ENCODE measurements around the gene DYNLT4.

The DYNLT4 gene

GRCh38 chr1:44808938-44809917 is 2.1 kb upstream of the DYNLT4 start:
- peaks cover 41% of the 10 kb centered on the region for H3K36me3 Mint-ChIP-seq (ENCODE audit: low read depth)
- H3K9me3 Mint-ChIP-seq: no peaks in the 10 kb centered on the region
- H3K4me1 Mint-ChIP-seq (ENCODE audit: low read depth): peaks cover 63% of the 10 kb centered on the region
- no peaks in the 10 kb centered on the region for H3K27me3 Mint-ChIP-seq (ENCODE audit: low read depth)
- H3K27ac Mint-ChIP-seq: peak overlapping the region; percentile 99
- peak overlapping the region; percentile 66 for H3K4me3 Mint-ChIP-seq

- H3K4me3 Mint-ChIP-seq: peak within 1 kb of the TSS; percentile 79
- H3K9me3 Mint-ChIP-seq: no peaks in the 10 kb centered on the region
- H3K27ac Mint-ChIP-seq: peak within 1 kb of the TSS; percentile 99
- peaks cover 61% of the 10 kb centered on the region for H3K4me1 Mint-ChIP-seq (ENCODE audit: low read depth)
- no peaks in the 10 kb centered on the region for H3K27me3 Mint-ChIP-seq (ENCODE audit: low read depth)
- peaks cover 49% of the 10 kb centered on the region for H3K36me3 Mint-ChIP-seq (ENCODE audit: low read depth)
Measured at GRCh38 chr1:44808063-44808937, 1.1 kb upstream of the DYNLT4 start, which contains the start of gene BTBD19. Gene BTBD19, plus strand, starts transcription at chr1:44808523. Its CDS starts 298 bp downstream, at chr1:44808821.

- Mint-ChIP-seq H3K9me3 (no peaks in the 10 kb centered on the region), H3K27me3 (ENCODE audit: low read depth) (no peaks in the 10 kb centered on the region), H3K36me3 (ENCODE audit: low read depth) (peaks cover 56% of the 10 kb centered on the region), H3K4me1 (ENCODE audit: low read depth) (peaks cover 67% of the 10 kb centered on the region), H3K27ac (peak overlapping the region; percentile 99), H3K4me3 (peak overlapping the region; percentile 79)
Measured at GRCh38 chr1:44807364-44808062, 362 bp upstream of the DYNLT4 start.

- no peaks in the 10 kb centered on the region for H3K27me3 Mint-ChIP-seq (ENCODE audit: low read depth)
- no peak overlapping the region for H3K4me3 Mint-ChIP-seq
- peaks cover 54% of the 10 kb centered on the region for H3K36me3 Mint-ChIP-seq (ENCODE audit: low read depth)
- peaks cover 64% of the 10 kb centered on the region for H3K4me1 Mint-ChIP-seq (ENCODE audit: low read depth)
- H3K27ac Mint-ChIP-seq: peak overlapping the region; percentile 99
- no peaks in the 10 kb centered on the region for H3K9me3 Mint-ChIP-seq
Measured at GRCh38 chr1:44806025-44806703, 987 bp downstream of the DYNLT4 start.

GRCh38 chr1:44805311-44806024 is 1.7 kb downstream of the DYNLT4 start:
- Mint-ChIP-seq H3K27ac (peak overlapping the region; percentile 68), H3K27me3 (ENCODE audit: low read depth) (no peaks in the 10 kb centered on the region), H3K9me3 (no peaks in the 10 kb centered on the region), H3K4me3 (no peak overlapping the region), H3K4me1 (ENCODE audit: low read depth) (peaks cover 59% of the 10 kb centered on the region), H3K36me3 (ENCODE audit: low read depth) (peaks cover 54% of the 10 kb centered on the region)

- H3K36me3 Mint-ChIP-seq (ENCODE audit: low read depth): peaks cover 45% of the 10 kb centered on the region
- no peaks in the 10 kb centered on the region for H3K9me3 Mint-ChIP-seq
- peaks cover 48% of the 10 kb centered on the region for H3K4me1 Mint-ChIP-seq (ENCODE audit: low read depth)
- H3K27me3 Mint-ChIP-seq (ENCODE audit: low read depth): no peaks in the 10 kb centered on the region
- H3K4me3 Mint-ChIP-seq: peak overlapping the region; percentile 91
- peak overlapping the region; percentile 68 for H3K27ac Mint-ChIP-seq
Measured at GRCh38 chr1:44803312-44804095, 3.6 kb downstream of the DYNLT4 start.

GRCh38 chr1:44803062-44803311 is 4.2 kb downstream of the DYNLT4 start:
- peaks cover 46% of the 10 kb centered on the region for H3K4me1 Mint-ChIP-seq (ENCODE audit: low read depth)
- H3K4me3 Mint-ChIP-seq: peak overlapping the region; percentile 91
- H3K27me3 Mint-ChIP-seq (ENCODE audit: low read depth): no peaks in the 10 kb centered on the region
- H3K9me3 Mint-ChIP-seq: no peaks in the 10 kb centered on the region
- H3K27ac Mint-ChIP-seq: peak overlapping the region; percentile 68
- peaks cover 45% of the 10 kb centered on the region for H3K36me3 Mint-ChIP-seq (ENCODE audit: low read depth)

GRCh38 chr1:44802306-44803061 is 4.7 kb downstream of the DYNLT4 start:
- Mint-ChIP-seq H3K9me3 (no peaks in the 10 kb centered on the region), H3K36me3 (ENCODE audit: low read depth) (peaks cover 43% of the 10 kb centered on the region), H3K4me1 (ENCODE audit: low read depth) (peaks cover 40% of the 10 kb centered on the region)

GRCh38 chr1:44801491-44802305 is 5.5 kb downstream of the DYNLT4 start:
- peaks cover 33% of the 10 kb centered on the region for H3K4me1 Mint-ChIP-seq (ENCODE audit: low read depth)
- peak overlapping the region; percentile 99 for H3K27ac Mint-ChIP-seq
- H3K4me3 Mint-ChIP-seq: peak overlapping the region; percentile 91
- no peaks in the 10 kb centered on the region for H3K27me3 Mint-ChIP-seq (ENCODE audit: low read depth)
- H3K9me3 Mint-ChIP-seq: no peaks in the 10 kb centered on the region
- H3K36me3 Mint-ChIP-seq (ENCODE audit: low read depth): peaks cover 36% of the 10 kb centered on the region

More at GRCh38 chr1:44802306-44803061, 4.7 kb downstream of the DYNLT4 start:
- H3K27ac Mint-ChIP-seq: peak overlapping the region; percentile 99
- peak overlapping the region; percentile 91 for H3K4me3 Mint-ChIP-seq
- no peaks in the 10 kb centered on the region for H3K27me3 Mint-ChIP-seq (ENCODE audit: low read depth)

- Mint-ChIP-seq H3K4me3 (peak within 1 kb of the TSS; percentile 91), H3K36me3 (ENCODE audit: low read depth) (peaks cover 29% of the 10 kb centered on the region), H3K27ac (peak within 1 kb of the TSS; percentile 99), H3K9me3 (no peaks in the 10 kb centered on the region), H3K27me3 (ENCODE audit: low read depth) (no peaks in the 10 kb centered on the region), H3K4me1 (ENCODE audit: low read depth) (peaks cover 27% of the 10 kb centered on the region)
Measured at GRCh38 chr1:44799770-44800584, 7.2 kb downstream of the DYNLT4 start, which contains the start of gene PLK3. Gene PLK3, plus strand, starts transcription at chr1:44800377. Its CDS starts 87 bp downstream, at chr1:44800464.
